IMR-90 (cell line): Measurements from ENCODE around the gene RNF217. TPM values are rescaled to one million over a fixed set of nuclear protein-coding genes. Genes with fewer than 3 reads are reported as not detected.

Source experiments
- ATAC-seq: fragments of 200-7000 bp; cut with Tn5 transposase; 2 replicates; pipeline ENCODE4 v1.9.1; 2020; ENCODE audit warnings: low read depth, mild to moderate bottlenecking, moderate library complexity
- BruUV-seq: library from RNA; stranded (reverse); fragments of 400-500 nt; replicated peaks from 2 replicates; lab custom pipeline; 2021; lab: Mats Ljungman, UMichigan
- CTCF ChIA-PET: fragments of 300-600 bp; formaldehyde crosslinking; extraction: SDS; loops from one replicate; lab custom pipeline; 2021; ENCODE audit warnings: antibody characterized with exemption; lab: Yijun Ruan, JAX
- POLR2A ChIA-PET: fragments of 300-600 bp; sonication (Branson Sonifier 250); formaldehyde crosslinking; loops from one replicate; lab custom pipeline; 2022; ENCODE audit warnings: antibody characterized with exemption; ENCODE audit not compliant: unreplicated experiment; lab: Charles Lee
- DNase-seq: peaks from one replicate; pipeline ENCODE4 v3.0.0; 2013
- H2AFZ ChIP-seq: replicated peaks from 2 replicates; pipeline ENCODE3; 2013; ENCODE audit warnings: low read length, mild to moderate bottlenecking; ENCODE audit not compliant: poor library complexity
- H2AK5ac ChIP-seq: 2 replicates; pipeline ENCODE4 v1.6.1; 2013; ENCODE audit warnings: low read depth, low read length, inconsistent platforms
- H2AK9ac ChIP-seq: replicated peaks from 2 replicates; pipeline ENCODE3; 2013; ENCODE audit warnings: mild to moderate bottlenecking, low read depth, low read length, moderate library complexity; ENCODE audit not compliant: poor library complexity
- H2BK120ac ChIP-seq: 2 replicates; pipeline ENCODE4 v1.6.1; 2013; ENCODE audit warnings: low read depth, low read length, inconsistent platforms
- H2BK15ac ChIP-seq: 3 replicates; pipeline ENCODE4 v1.6.1; 2013; ENCODE audit warnings: low read depth, low read length, inconsistent platforms
- H2BK20ac ChIP-seq: 2 replicates; pipeline ENCODE4 v1.6.1; 2013; ENCODE audit warnings: low read depth, mild to moderate bottlenecking, inconsistent platforms, low read length, moderate library complexity
- H2BK5ac ChIP-seq: 2 replicates; pipeline ENCODE4 v1.6.1; 2013; ENCODE audit warnings: mild to moderate bottlenecking, low read depth, low read length, inconsistent platforms; ENCODE audit not compliant: poor library complexity, severe bottlenecking
- H3K14ac ChIP-seq: replicated peaks from 2 replicates; pipeline ENCODE4 v1.6.1; 2013; ENCODE audit warnings: low read depth, low read length, inconsistent platforms
- H3K18ac ChIP-seq: 2 replicates; pipeline ENCODE4 v1.6.1; 2013; ENCODE audit warnings: low read depth, low read length, control low read depth
- H3K23ac ChIP-seq: 2 replicates; pipeline ENCODE4 v1.6.1; 2013; ENCODE audit warnings: low read depth, low read length, inconsistent platforms
- H3K27ac ChIP-seq: 2 replicates; pipeline ENCODE4 v1.5.1; 2013; ENCODE audit warnings: mild to moderate bottlenecking, control low read depth, low read length; ENCODE audit not compliant: insufficient read depth
- H3K27me3 ChIP-seq: 2 replicates; pipeline ENCODE4 v1.6.1; 2013; ENCODE audit warnings: low read length; ENCODE audit not compliant: control insufficient read depth, insufficient read depth
- H3K36me3 ChIP-seq: 2 replicates; pipeline ENCODE4 v1.6.1; 2013; ENCODE audit warnings: low read length, mixed read lengths; ENCODE audit not compliant: control insufficient read depth, insufficient read depth
- H3K4ac ChIP-seq: 2 replicates; pipeline ENCODE4 v1.6.1; 2013; ENCODE audit warnings: low read depth, low read length, inconsistent platforms
- H3K4me1 ChIP-seq: 2 replicates; pipeline ENCODE4 v1.6.1; 2013; ENCODE audit warnings: low read length, mixed read lengths; ENCODE audit not compliant: control insufficient read depth, insufficient read depth
- H3K4me2 ChIP-seq: 2 replicates; pipeline ENCODE4 v1.6.1; 2013; ENCODE audit warnings: low read depth, mild to moderate bottlenecking, control low read depth, low read length, moderate library complexity
- H3K4me3 ChIP-seq: 2 replicates; pipeline ENCODE4 v1.5.1; 2013; ENCODE audit warnings: low read depth, mild to moderate bottlenecking, control low read depth, low read length, moderate library complexity; ENCODE audit not compliant: insufficient read depth
- H3K56ac ChIP-seq: 2 replicates; pipeline ENCODE4 v1.6.1; 2013; ENCODE audit warnings: low read length, inconsistent platforms; ENCODE audit not compliant: insufficient read depth; ENCODE audit errors: extremely low read depth
- H3K79me1 ChIP-seq, 2 experiments: 2 replicates each; pipeline ENCODE4 v1.6.1; 2013; ENCODE audit warnings: low read length in 2 of 2, inconsistent platforms in 1 of 2, low read depth in 1 of 2
- H3K9ac ChIP-seq: 2 replicates; pipeline ENCODE4 v1.6.1; 2013; ENCODE audit warnings: low read depth, low read length, control low read depth
- H3K9me1 ChIP-seq: 2 replicates; pipeline ENCODE4 v1.6.1; 2013; ENCODE audit warnings: low read length, inconsistent platforms; ENCODE audit not compliant: insufficient read depth
- H3K9me3 ChIP-seq: 2 replicates; pipeline ENCODE4 v1.6.1; 2013; ENCODE audit warnings: low read length; ENCODE audit not compliant: control insufficient read depth, insufficient read depth
- H4K20me1 ChIP-seq: 2 replicates; pipeline ENCODE4 v1.6.1; 2013; ENCODE audit warnings: low read length, inconsistent platforms; ENCODE audit not compliant: insufficient read depth
- H4K5ac ChIP-seq: 2 replicates; pipeline ENCODE4 v1.6.1; 2013; ENCODE audit warnings: mild to moderate bottlenecking, low read depth, low read length, control low read depth
- H4K8ac ChIP-seq, 2 experiments: 2 replicates each; pipeline ENCODE4 v1.6.1; 2013; ENCODE audit warnings: low read depth in 2 of 2, low read length in 2 of 2, control low read depth in 1 of 2, inconsistent platforms in 1 of 2
- H4K91ac ChIP-seq: 2 replicates; pipeline ENCODE4 v1.6.1; 2013; ENCODE audit warnings: low read depth, low read length, inconsistent platforms; ENCODE audit not compliant: insufficient read depth
- ELK1 ChIP-seq: fragments of 150-350 bp; IDR thresholded peaks from 2 replicates; pipeline ENCODE4 v1.6.1; 2016; ENCODE audit warnings: low read depth, mild to moderate bottlenecking, low read length, moderate library complexity, borderline replicate concordance
- POLR2A ChIP-seq: IDR thresholded peaks from 2 replicates; pipeline ENCODE4 v1.6.1; 2012; ENCODE audit warnings: mild to moderate bottlenecking, low read depth, low read length
- RCOR1 ChIP-seq: IDR thresholded peaks from 2 replicates; pipeline ENCODE4 v1.6.1; 2012; ENCODE audit warnings: mild to moderate bottlenecking, low read length, improper control_type of control experiment; ENCODE audit not compliant: insufficient replicate concordance
- WGBS, 2 experiments: methylation state at CpG; one replicate each; pipeline versions ENCODE4 v1.1.5 to v1.1.7; 2013; ENCODE audit warnings: missing lambda C conversion rate in 2 of 2; ENCODE audit not compliant: insufficient read length in 1 of 2; ENCODE audit errors: extremely low coverage in 2 of 2; 5-methylcytosine and 5-hydroxymethylcytosine counted together
- dilution Hi-C: fragments of 300-500 bp; cut with HindIII; formaldehyde crosslinking; loops from one replicate; pipeline ENCODE4 v1.14.3; 2018; ENCODE audit warnings: low sequenced_read_pairs; ENCODE audit not compliant: unreplicated experiment
- in situ Hi-C: fragments of 300-500 bp; cut with MboI; formaldehyde crosslinking; loops from 3 replicates; pipeline ENCODE4 v1.14.3; 2019; ENCODE audit warnings: low sequenced_read_pairs, inconsistent platforms, mixed read lengths
- intact Hi-C: fragments of 100-400 bp; cut with micrococcal nuclease; formaldehyde crosslinking; loops from 2 replicates; pipeline ENCODE4 v1.10.0; 2022
- polyA plus RNA-seq, 3 experiments: library from polyadenylated mRNA; depleted of rRNA; stranded (reverse); fragments of >200 nt; gene quantifications; 2 replicates each; pipeline ENCODE4 v1.2.3, GENCODE V29; 2012; ENCODE audit warnings: low replicate concordance in 1 of 3
- total RNA-seq: library from RNA; depleted of rRNA; stranded (reverse); fragments of >200 nt; gene quantifications from 2 replicates; pipeline ENCODE4 v1.2.3, GENCODE V29; 2012

Gene RNF217
- total and polyA plus RNA-seq, 2 of the 4 experiments (the other 2 are of a cell fraction): 11.7 to 20.4 TPM

- Histone ChIP-seq H3K4me1 (0 out of 2 replicates have a peak, but pooled peaks cover 4% of the 10 kb centered on the region), H2AK9ac (no peak overlapping the region), H2BK20ac (no peak overlapping the region), H2BK5ac (no peak overlapping the region), H3K79me1 (peaks cover 19 to 32% of the 10 kb centered on the region in 2 experiments), H2BK120ac (no peak overlapping the region), H2BK15ac (no peak overlapping the region), H3K9ac (no peak overlapping the region), H3K36me3 (peaks cover 6% of the 10 kb centered on the region; the same call in 1 of the 2 replicates), H3K18ac (no peak overlapping the region), H3K27me3 (no peaks in the 10 kb centered on the region), H3K23ac (no peak overlapping the region), H3K4ac (no peak overlapping the region), H3K4me2 (no peak overlapping the region), H4K8ac (no peak overlapping the region), H2AFZ (no peak overlapping the region), H3K9me3 (no peaks in the 10 kb centered on the region), H3K9me1 (peaks cover 5% of the 10 kb centered on the region), H3K14ac (no peak overlapping the region), H4K91ac (no peak overlapping the region), H3K4me3 (no peak overlapping the region), H3K56ac (no peak overlapping the region), H3K27ac (no peak overlapping the region), H2AK5ac (no peak overlapping the region), H4K5ac (no peak overlapping the region), H4K20me1 (peaks cover 4% of the 10 kb centered on the region; the same call in 1 of the 2 replicates)
- BruUV-seq: no TSS peak
- dilution Hi-C loops: no loop called here
- POLR2A ChIA-PET: no interaction called here
- ATAC-seq (no peak), DNase-seq (no peak)
- no CpG with 5 or more reads among the region's 1 CpG for WGBS, 2 experiments
- CTCF ChIA-PET: no interaction called here
- no peak for TF ChIP-seq RCOR1
- TF ChIP-seq ELK1: no peak
- TF ChIP-seq POLR2A: no peak
- in situ Hi-C loops: no loop called here
- intact Hi-C loops: no loop called here
These were observed 96.3 kb downstream of the RNF217 start for GRCh38 chr6:125058546-125058945.
